H54 (cell line): ENCODE results near the gene MXRA8.

Experiments
- DNase-seq: peaks from one replicate; pipeline ENCODE4 v3.0.0; 2011; ENCODE audit warnings: low spot score, mixed read lengths; ENCODE audit not compliant: insufficient read length
- FAIRE-seq: peaks from 3 replicates; lab custom pipeline; 2011; peaks lifted over from hg19 to GRCh38; lab: Jason Lieb, UNC
- POLR2A ChIP-seq: IDR thresholded peaks from 2 replicates; pipeline ENCODE4 v1.6.1; 2011; ENCODE audit warnings: low read depth, mild to moderate bottlenecking, low read length

MXRA8 gene

DNA sequence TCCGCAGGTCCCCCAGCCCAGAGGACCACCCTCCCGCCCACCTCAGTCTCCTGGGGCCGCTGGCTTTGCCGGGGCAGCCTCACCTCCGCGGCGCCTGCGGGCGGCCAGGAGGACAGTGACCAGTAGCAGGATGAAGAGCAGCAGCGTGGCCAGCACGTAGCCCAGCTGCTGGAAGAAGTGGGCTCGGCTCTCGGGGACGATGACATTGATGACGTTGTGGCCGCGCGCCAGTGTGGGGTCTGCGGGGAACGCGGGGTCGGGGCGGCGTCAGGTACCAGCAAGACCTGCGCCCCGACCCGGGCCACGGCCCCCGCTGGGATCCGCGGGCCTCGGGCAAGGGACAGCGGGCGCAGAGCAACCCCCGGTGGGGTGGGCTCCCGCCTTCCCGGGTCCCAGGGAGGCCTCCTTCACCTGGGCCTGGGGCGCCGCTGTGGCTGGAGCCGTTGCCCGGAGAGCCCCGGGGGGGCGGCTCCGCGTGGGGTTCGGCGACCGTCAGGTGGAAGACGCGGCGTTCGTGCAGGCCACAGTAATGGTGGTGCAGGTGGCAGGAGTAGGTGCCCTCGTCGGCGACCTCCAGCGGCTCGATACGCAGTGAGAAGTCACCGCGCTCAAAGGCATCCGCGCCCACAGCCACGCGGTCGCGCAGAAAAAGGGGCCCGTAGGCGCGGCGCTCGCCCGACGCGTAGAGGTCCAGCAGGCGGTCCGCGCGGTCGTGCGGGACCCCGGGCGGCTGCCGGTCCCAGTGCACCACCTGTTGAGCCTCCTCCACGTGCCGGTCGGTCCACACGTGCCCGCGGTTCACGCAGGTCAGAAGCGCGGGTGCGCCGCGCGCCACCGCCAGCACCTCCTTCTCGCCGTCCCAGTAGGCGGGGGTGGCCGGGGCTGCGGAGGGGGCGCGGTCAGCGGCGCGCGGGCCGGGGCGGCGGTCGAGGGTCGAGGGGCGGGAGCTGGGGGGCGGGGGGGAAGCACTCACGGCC lies 3.8 kb downstream of the MXRA8 start:
- DNase-seq (no peak), FAIRE-seq (no peak)
- TF ChIP-seq POLR2A = no peak

DNA sequence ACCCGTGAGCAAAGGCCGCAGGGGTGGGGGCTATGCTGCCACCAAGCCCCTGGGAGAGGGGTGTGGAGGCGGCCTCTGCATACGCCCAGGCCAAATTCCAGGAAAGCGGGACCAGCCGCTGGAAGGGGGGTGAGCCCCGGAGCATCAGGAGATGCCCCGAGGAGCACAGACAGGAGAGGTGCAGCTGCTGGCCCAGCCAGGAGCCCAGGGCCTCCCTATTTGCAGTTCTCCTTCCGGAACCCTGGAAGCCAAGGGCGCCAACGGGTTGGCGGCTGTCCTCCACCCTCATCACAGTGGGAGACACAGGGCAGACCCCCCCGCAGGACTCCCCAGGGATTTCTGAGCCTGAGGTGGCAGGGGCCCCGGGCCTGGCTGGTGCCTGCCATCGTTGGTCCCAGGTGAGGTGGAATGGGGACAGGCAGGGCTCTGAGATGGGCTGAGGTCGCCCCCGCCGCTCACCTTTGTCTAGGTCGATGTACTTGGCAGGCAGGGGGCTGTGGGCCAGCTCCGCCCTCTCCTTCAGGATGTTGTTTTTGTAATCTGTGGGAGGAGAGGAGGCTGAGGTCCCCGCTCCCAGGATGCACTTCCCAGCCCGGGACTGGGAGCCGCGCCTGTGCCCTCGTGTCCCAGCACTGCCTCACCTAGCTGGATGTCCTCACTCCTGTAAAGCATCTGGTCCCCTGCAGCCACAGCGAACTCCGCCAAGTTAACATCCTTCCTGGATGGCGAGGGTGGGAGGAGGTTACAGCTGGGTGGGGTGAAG lies 4.8 kb downstream of the MXRA8 start:
- FAIRE-seq = no peak
- DNase-seq = no peak
- TF ChIP-seq POLR2A = no peak; the same call in 1 of the 2 replicates

DNA sequence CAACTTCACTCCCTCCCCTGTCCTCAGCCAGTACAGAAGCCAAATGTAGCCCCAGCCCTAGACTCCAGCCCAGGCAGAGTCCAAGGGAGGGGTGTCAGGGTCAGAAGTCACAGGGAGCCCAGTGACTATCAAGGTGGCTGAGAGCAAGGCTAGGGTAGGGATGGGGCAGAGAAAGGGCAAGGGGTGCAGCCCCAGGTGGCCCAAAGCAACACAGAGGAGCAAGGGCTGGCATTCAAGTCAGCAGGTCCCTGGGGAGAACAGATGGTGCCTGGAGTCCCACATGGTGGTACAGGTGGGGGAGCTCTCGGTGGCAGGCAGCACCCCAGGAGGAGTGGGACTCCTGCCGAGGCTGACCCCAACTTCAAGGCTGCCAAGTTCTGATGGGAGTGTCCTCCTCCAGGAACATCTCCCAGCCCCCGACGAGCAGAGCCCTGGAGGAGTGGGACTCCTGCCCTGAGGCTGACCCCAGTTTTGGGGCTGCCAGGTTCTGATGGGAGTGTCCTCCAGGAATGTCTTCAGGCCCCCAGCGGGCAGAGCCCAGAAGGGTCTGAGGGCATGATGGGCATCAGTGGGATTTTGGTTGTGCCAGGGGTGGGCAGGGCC lies 5.5 kb downstream of the MXRA8 start:
- TF ChIP-seq POLR2A = no peak
- no peak for DNase-seq

DNA sequence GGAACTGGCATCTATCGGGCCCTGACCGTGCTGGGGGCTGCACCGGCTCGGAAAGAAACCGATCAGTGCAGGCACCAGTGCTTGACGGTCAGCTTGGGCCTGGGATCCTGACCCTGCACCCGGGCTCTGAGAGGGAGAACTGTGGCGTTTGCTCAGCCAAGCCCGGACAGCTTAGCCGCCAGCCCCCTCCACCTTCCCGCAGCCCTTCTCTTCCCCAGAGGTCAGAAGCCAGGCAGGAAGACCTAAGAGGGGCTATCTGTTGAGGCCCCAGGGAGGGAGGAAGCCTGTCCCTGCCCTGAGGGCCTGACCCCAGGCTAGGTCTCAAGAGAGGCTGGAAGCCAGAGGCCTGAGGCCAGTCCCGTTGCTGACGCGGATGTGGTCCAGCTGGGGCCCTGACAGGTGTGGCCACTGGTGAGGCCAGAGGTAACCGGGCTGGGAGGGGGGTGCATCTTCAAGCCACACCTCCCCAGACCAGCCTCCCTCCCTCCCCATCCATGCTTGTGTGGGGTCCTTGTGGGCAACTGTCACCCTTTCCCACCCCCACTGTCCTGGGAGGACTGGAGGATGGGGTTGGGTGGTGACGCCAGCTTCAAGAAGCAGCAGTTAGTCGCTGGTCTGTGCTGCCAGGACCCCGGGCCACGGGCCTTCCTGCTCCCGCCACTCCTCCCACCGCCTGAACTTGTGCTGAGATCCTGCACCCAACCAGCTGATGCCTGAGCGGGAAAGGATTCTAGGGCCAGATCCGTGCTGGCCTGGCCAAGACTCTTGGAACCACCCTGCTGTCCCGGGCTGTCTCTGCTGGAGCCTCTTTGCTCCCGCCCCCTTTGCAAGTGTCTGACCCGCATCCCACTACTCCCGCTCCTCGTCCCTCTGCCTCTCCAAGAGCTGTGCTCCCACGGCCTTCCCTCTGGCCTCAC lies 6.6 kb downstream of the MXRA8 start:
- TF ChIP-seq POLR2A = no peak
- DNase-seq = no peak
- FAIRE-seq = no peak

More for the DNA sequence above, 5.5 kb downstream of the MXRA8 start:
- no peak for FAIRE-seq

DNA sequence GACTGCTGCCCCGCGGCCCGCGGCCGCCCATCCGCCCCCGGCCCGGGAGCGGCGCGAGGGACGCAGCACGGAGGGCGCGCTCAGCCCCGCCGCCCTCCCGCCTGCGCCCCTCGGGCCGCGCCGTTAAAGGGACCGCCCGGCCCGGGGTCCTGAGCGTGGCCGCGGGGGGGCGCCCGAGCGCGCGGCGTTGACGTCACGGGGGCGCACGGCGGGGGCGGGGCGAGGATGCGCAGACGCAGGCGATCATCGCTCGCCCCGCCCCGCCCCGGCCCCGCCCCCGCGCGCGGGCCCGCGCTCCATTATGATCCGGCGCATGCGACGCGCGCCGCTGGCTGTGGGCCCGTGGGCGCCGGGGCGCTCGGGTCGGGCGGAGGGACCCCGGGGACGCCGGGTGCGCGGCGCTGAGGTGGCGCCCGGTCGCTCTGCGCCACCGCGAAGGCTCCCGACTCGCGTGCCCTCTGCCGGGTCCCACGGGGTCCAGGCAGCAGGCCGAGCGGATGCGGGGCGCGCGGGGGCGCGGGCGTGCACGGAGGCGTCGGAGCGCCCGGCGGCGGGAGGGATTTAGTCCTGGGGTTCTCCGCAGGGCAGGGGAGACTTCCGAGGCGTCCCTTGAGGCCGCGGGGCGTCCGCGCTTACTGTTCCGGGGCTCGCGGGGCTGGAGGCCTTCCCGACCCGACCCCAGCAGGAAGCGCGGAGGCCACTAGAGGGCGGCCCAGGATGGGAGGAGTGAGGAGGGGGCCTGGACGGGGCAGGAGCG lies 8.9 kb downstream of the MXRA8 start, which contains the start of gene DVL1:
DVL1 (minus strand) TSS at position 163 of the 757 bp plus-strand sequence. CDS start 353 bp downstream, outside the sequence.
- TF ChIP-seq POLR2A = no peak; the same call in 1 of the 2 replicates
- no peak for FAIRE-seq
- DNase-seq = no peak

DNA sequence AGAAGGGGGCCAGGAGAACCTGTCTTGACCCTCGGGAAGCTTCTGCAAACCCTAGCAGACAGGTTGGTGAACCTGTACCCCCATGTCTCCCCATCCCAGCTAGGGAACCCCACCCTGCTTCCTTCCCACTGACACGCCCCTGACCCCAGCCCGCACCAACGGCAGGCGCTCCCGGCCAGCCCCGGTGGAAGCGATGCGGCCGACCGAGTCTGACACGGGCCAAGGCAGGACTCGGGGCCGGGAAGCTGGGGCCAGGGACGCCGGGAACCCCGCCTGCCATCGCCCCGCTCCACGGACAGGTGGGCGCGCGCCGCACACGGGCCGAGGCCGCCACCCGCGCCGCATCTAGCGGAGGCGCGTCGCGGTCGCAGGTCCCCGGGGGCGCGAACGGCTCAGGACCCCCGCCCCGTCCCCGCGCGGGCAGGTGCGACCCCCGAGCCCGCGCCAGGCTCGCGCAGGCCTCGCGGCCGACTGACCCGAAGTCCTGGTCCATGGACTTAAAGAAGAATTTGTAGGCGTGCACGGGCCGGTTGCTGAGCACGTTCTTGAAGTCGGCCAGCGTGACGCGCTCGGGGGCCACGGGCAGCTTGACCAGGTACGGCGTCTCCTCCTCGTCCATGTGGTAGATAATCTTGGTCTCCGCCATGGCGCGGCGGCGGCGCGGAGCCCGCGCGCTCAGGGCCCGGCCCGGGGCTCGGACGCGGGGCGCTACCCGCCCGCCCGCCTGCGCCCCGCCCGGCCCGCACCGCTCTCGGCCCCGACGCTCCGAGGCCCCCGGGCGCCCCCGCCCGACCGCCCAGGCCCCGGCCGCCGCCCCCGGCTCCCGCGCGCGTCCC lies 9.7 kb downstream of the MXRA8 start:
- FAIRE-seq = no peak
- TF ChIP-seq POLR2A = no peak
- DNase-seq = no peak

DNA sequence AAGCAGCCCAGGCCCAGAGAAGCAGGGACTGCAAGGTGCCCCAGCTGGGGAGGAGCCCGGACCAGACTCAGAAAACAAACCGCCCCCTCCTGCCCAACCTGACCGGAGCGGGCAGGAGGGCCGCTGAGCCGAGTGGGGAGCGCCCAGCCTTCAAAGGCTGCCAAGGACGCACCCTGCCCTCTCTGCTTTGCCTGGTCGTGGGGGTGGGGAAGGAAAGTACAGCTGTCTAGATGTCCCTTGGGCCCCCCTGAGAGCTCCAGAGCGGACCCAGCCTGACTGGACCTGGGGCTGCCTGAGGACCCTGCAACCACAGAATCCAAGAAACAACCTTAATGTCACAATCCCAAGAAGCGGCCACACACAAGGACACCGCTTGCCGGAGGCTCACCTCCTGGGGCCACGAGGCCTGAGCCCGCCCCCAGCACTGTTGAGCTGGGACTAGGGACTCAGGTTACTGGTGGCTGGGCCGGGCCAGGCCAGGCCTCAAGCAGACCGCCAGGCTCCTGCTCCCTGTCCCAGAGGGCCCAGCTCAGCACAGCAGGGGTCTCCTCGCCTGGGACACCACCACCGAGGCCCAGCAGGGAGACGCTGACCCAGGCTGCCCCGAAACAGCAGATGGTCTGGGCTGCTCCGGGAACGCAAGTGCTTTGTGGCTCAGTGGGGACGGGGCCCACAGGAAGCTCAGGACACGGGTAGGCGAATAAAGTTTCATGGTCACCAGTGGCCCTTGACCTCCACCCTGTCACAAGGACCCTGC lies 10.5 kb downstream of the MXRA8 start:
- no peak for FAIRE-seq
- DNase-seq = peak; percentile 71
- no peak for TF ChIP-seq POLR2A

DNA sequence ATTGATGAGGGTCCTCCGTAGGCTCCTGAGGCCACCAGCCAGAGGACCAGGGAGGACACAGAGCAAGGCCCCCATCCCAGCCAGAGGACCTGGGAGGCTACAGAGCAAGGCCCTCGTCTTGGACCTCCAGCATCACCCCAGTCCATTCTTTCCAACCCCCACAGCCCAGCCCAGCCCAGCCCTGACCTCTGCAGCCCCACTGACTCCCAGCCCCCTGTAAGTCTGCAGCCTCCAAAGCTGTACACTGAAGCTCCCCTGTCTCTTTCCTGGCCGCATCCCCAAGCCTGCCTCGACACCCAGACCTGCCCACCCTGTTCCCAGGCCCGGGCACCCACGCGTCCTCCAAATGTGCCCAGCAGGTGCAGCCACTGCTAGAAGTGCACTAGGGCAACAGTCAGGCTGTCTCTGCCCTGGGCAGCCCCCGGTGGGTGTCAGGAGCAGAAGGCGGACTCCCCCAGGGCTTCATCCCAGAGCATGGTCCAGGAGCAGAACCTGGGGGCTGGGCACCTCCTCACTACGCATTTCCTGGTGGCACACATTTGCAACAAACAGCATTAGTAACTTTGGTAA lies 11.2 kb downstream of the MXRA8 start:
- FAIRE-seq (no peak), DNase-seq (no peak)
- TF ChIP-seq POLR2A = no peak

DNA sequence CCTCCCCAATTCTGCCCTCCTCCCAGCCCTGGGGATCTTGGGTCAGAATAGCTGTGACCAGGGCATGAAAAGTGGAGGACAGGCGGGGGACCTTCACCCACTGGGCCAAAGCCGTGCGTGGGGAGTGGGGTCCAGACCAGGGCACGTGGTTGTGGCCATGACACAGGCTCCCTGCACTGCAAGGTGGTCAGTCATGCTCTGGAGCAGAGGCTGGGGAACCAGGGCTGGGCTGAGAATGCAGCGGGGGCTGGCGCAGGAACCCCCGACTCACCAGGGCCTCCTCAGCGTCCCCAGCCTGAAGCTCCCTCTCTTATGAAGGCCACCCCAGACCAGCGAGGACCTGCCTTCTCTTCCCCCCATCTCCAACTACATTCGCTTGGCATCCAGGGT lies 11.9 kb downstream of the MXRA8 start:
- FAIRE-seq (no peak), DNase-seq (no peak)
- no peak for TF ChIP-seq POLR2A

DNA sequence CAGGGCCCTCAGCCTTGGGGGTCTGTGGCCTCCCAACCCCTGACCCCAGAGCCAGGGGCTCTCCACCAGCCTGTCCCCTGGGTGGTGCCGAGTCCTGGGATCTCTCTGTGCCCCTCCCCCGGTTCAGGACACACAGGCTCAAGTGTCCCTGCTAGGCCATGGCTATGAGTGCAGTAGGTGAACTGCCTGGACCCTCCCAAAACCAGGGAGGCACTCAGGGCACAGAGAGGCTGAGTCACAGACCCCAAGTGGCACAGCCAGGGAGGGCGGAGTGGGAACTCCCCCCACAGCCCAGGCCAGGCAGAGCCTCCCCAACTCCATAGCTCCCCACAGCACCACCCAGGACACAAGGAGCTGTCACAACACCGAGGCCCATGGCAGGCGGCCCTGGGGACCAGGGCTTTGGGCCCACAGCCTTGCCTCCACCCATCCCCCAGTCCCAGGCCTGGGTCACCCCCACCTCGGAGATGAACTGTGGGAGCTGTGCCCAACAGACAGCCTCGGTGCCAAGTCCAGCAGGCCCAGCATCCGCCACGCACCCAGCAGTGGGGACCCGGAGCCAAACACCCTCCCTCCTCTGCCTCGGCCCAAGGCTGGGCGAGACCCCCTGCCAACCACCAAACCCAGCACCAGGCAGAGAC lies 12.4 kb downstream of the MXRA8 start:
- DNase-seq (no peak), FAIRE-seq (peak; percentile 33)
- TF ChIP-seq POLR2A = no peak
